HG03469 (cell line): ENCODE results near the gene PPFIBP1.
"Not testable (repeated sequence)": the region's sequence is repeated elsewhere in the genome, so short reads cannot be mapped to it uniquely, and the experiment has no call there.

Experiments
- ATAC-seq: cut with Tn5 transposase; IDR thresholded peaks from one replicate; pipeline ENCODE4 v1.9.1; 2021; ENCODE audit warnings: mild to moderate bottlenecking, moderate library complexity, moderate number of reproducible peaks; ENCODE audit not compliant: unreplicated experiment

Gene PPFIBP1

DNA sequence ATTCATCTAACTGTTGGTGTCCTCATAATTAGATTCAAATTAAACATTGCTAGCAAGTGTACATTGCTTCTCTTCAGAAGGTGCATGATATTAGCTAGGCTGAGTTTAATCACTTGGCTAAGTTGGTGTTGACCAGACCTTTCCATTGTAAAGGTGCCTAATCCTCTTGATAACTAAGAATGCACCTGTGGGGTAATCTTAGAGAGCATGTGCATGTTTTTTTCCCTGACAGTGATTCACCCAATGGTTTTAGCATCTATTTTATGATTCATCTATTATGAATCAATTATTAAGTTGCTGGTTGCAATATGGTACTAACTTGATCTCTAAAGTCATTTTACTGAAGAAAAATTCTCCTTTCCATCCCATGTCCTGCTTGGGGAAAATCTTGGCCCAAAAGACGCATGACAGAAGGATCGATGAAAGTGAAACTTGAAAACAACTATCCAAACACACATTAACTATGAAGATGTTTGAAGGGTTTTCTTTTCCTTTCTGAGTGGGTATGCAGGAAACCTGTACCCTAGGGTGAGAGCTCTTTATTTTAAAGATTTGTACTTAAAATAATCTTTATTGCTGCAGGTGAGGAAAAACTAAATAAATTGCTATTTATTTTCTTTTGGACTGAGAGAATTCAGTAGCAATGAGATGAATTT is 64.2 kb downstream of the PPFIBP1 start:
- ATAC-seq = not testable (repeated sequence)

DNA sequence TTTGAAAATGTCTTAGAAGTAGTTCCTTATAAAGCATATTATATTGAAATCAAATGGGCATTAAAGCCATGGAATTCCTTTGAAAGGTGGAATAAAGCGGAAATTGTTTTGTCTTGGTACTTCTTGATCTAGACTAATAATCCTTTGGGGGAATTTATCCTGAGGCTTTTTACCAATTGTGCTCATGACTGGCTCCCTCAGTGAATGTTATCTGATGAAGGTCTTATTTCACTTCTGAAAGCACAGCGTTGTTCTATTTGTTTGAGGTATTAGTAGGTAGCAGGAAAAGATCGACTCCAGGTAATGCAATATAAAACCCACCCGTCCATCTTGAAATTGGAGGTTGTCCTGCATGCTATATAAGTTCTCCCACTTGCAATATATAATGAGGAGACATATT is 64.8 kb downstream of the PPFIBP1 start:
- ATAC-seq = no peak

DNA sequence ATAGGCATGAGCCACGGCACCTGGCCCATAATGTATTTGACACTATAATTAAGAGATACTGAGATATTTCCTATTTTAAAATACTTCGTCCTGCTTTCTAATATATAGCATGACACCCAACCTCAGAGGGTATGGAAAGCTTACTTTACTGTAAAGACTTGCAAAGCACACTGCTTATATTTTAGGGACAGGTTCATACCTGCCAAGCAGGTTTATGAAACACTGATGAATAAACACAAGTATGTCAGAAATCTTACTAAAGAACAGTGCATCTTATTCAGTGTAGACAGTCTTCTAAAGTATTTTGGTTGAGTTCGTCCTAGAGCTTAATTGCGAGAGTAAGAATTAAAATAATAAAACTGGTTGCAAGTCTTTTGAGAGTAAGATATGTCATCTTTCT is 65.4 kb downstream of the PPFIBP1 start:
- no peak for ATAC-seq

DNA sequence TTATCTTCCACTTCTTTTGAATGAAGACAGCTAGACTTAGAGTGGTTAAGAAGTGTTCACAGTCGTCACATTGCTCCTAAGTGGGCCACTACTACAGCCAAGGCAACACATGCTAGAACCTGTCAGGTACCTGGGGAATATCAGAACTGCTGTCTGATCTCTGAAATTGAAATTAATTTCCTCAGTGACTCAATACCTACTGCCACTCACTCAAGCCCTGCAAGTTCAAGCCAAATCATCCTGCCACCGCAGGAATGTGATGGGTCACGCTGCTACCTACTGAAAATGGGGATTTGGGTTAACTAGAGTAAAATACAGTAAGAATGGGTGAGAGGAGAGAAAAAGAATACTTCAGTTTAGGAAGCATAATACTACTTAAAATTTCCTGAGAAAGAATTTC is 67.7 kb downstream of the PPFIBP1 start:
- not testable (repeated sequence) for ATAC-seq

DNA sequence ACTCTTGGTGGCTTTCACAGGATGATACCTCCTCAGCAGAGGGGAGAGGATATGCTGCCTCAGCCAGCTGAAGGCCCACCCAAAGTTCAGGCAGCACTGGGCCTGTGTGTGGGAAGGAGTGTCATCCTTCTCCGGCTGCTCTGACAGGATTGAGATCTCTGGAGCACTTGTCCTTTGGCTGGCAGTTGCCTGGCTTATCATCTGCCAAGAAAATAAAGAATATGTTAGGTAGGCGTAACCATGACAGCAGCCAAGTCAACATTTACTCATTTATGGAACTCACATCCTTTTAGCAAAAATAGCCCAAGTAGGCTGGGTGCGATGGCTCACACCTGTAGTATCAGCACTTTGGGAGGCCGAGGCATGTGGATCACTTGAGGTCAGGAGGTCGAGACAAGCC is 68.5 kb downstream of the PPFIBP1 start:
- ATAC-seq = no peak

DNA sequence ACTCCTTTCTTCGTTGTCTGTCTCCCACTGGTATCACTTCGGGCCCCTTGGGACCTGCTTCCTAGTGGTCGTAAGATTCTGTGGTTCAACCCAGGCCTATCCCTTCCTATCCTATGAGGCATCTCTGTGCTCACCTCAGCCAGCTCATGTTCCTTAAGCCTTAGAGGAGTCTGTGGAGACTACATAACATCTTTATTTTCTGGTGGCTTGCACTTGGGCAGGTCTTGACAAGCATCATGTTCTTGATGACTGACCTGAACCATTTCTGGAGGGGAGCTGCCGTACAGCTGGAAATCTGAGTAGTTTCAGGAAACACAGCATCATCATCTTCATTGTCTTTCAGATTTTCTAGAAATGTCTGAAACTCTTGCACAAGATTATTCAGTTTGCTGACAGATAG is 69.3 kb downstream of the PPFIBP1 start:
- ATAC-seq = no peak

DNA sequence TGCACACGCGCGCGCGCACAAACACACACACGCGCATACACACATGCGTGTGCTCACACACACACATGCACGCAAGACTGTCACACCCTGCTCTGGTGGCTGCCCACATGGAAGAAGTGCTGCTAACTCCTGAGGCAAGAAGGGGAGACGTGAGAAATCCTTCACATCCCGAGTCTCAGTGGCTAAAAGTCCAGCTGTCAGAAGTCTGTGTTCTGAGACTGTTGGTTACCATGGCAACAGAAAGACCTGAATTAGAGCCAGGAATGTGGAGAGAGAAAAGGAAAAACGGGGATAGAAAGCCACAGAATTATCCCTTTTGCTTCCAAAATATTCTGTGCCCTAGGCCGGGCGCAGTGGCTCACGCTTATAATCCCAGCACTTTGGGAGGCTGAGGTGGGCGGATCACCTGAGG is 71.2 kb downstream of the PPFIBP1 start:
- ATAC-seq = no peak

DNA sequence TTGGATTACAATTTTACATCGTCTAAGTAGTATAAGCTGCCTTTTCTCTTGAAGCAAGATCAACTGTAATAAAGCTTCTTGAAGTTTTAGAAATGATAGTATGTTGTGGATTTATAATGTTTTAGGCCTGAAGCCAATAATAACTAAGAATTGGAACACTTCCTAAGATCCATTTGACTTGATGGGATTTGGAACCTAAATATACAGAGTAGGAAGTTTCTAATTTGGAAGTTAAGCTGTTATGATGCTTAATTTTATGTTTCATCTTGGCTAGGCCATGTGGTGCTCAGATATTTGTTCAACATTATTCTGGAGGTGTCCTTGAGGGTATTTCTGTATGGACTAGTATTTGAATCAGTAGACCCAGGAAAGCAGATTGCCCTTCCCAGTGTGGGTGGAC is 74.9 kb downstream of the PPFIBP1 start:
- ATAC-seq = not testable (repeated sequence)

DNA sequence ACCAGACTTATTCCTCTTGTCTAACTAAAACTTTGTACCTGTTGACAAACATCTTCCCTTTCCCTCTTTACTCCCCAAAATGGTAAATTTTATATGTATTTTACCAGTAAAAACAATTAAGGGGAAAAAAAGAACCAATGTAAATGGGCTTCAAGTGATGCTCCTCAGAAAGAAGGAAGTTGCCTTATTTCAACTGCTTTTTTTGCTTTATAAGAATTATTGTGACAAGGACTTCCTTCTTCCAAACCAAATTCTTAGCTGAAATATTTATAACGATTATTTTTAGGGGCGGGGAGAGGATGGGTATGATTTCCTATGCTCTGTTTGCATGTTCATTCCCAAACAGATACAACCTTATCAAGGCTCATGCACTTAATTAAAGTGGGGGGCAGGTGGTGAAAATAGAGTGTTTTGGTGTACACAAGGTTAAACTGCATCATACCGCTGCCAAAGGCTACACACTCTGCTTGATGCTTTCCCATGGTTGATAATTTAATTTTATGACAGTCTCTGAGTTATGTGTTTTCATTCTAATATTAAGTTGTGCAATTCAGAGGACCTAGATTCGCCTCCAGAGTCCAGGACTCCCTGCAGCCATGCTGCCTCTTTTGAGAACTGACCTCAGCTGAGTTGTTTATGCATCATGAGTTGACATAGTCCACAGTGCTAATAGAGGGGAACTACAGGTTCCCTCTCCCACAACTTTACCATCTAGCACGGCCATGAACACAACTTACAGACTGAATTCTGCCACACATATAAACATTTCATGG is 77.2 kb downstream of the PPFIBP1 start:
- not testable (repeated sequence) for ATAC-seq

DNA sequence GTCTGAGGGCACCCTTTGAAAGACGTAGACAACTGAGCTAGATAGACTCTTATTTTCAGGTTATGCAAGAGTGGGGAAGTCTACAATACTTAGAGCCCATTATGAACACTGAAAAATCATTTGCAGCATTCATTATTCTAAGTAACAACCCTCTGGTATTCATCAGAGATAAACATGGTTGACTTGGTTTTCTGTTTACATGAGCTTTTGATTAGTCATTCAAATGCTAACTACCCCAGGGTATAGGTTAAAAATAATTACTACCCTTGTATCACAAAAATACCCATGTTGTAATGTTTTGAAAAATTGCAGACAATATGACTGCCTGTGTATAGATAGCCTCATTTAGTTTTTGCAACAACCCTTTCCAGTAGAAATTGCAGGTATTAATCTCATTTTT is 78.5 kb downstream of the PPFIBP1 start:
- ATAC-seq = no peak

DNA sequence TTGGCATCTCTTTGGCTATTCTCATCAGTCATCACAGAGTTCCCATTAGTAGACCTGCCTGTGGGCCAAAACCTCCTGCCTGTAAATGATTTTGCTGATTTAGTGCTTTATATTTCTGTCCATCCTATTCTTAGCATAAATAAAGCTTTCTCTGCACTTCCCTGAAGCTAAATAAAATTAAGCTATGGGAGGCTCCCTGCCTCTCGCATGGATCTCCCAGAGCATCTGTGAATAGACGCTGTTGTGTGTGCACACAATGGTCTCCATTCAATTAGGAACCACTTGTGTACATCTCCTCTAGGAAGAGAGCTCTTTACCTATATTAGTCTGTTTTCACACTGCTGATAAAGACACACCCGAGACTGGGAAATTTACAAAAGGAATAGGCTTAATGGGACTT is 80.4 kb downstream of the PPFIBP1 start:
- no peak for ATAC-seq

DNA sequence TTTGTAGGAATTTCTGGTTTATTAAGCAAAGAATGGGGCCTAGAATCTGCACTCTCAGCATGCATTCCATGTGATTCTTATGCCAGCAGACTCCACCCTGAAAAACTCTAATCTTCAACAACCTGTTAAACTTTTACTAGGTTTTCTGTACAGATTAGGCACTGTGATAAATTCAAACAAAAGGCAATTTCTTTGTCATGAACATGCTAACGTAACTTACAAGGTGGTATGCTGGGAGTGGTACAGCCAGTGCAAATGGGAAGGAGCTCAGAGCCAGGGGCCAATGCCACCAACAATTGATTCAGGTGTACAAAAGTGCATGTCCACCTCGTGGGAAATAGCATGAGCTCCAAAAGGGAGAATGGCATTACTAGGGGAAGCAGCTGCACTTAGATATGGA is 83.0 kb downstream of the PPFIBP1 start:
- no peak for ATAC-seq

DNA sequence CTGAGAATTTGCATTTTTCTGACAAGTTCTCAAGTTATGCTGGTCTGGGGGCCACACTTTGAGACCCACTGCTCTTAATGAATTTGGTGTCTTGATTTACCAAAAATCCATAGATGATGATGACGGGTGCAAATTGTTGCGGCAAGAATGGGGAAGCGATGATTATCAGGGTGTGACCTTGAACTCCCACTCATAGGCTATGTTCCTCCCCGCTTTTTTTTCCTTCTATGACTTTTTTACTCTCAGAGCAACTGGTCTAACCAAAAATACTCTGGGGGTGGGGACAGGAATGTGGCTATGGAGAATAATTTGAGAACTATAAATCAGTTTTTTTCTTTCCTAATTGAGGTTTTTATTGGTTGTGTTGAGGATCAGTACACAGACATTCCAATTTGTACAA is 83.6 kb downstream of the PPFIBP1 start:
- ATAC-seq = no peak

DNA sequence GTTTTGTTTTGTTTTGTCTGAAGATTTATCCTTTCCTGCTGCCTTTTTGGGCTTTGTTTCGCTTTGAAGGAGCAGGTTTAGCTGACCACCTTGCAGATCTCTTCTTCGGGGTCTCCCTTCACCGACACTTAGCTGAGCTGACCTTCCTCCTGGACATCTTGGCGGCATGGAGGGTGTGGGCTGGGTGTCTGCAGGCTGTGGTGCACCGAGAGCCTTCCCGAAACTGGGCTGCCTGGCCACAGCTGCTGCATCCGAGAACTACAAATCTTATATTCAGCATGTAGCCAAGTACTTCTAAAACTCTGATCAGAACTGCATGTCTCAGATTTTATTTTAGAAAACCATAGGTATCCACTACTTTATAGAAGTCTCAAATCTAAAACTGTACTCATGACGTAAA is 84.9 kb downstream of the PPFIBP1 start:
- no peak for ATAC-seq

DNA sequence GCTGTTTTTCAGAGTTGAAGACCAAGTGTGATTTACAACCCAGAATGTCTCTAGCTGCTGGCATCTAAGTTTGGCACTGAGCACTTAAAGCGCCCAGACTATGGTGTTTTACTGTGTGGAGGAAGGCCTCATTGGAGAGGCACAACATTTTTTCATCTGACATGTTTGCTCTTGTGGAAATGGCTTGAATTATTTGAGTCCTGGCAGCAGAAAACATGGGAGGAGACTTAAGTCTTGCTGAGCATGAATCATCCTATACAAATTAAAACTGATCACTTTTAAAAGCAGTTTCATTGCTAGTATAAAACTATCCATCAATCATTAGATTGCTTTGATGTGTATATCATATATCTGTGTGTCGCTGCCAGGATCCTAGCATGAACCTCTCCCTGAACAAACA is 86.4 kb downstream of the PPFIBP1 start:
- no peak for ATAC-seq

DNA sequence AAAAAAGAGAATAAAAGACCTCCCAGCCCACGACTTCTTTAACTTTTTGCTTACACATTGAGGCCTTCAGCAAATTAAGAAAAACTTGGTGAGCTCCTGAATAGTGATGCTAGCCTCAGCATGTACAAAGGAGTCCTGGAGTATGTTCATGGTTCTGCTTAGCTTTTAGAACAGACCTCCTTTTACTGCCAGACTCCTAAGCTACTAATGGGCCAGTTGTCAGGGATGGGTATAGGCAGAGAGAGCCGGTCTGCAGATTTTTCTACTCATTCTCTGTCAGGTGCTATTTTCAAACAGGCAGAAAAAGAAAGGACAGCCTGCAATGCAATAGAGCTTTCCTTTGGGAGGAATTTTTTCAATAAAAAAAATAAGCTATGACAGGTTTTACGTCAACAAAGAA is 90.4 kb downstream of the PPFIBP1 start:
- no peak for ATAC-seq

DNA sequence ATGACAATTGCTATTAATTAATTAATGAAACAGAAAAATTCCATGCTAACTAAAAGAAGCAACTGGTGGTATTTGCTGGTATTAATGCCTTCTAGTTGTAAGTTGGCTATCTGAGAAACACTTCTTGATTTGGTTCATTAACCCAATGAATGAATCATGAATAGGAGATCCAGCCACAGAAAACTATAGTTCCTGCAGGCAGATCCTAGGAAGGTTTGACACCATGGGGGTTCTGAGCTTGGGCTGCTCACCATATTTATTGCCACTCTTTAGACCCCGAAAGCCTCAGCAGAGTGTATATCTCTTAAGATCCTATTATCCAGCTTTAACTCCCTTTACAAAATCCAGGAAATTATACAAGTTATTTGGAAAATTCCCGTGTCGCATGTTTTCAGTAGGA is 90.9 kb downstream of the PPFIBP1 start:
- ATAC-seq = no peak

DNA sequence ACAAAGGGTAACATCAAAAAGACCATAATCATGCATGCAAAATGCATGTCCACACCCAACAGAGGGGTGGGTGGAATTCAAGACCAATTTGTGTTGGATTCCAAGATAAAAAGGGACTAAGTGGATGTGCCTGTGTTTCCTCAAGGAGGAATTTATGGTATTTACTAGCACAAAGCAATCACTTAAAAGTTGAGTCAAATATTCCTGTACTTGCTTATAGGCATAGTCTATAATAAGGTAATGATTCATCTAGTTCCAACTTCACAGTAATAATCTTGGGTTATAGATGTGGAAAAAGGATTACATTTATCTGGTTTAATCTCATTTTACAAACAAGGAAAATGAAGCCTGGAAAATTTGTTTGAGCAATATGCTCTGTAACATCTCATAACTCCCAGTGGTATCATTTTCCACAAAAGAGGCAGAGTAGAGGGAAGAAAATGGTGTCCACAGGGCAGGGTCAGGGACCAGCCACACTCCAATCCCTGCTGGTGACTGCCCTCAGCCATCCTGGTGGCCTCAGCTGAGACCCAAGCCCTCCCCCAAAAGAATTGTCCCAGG is 91.4 kb downstream of the PPFIBP1 start:
- no peak for ATAC-seq

DNA sequence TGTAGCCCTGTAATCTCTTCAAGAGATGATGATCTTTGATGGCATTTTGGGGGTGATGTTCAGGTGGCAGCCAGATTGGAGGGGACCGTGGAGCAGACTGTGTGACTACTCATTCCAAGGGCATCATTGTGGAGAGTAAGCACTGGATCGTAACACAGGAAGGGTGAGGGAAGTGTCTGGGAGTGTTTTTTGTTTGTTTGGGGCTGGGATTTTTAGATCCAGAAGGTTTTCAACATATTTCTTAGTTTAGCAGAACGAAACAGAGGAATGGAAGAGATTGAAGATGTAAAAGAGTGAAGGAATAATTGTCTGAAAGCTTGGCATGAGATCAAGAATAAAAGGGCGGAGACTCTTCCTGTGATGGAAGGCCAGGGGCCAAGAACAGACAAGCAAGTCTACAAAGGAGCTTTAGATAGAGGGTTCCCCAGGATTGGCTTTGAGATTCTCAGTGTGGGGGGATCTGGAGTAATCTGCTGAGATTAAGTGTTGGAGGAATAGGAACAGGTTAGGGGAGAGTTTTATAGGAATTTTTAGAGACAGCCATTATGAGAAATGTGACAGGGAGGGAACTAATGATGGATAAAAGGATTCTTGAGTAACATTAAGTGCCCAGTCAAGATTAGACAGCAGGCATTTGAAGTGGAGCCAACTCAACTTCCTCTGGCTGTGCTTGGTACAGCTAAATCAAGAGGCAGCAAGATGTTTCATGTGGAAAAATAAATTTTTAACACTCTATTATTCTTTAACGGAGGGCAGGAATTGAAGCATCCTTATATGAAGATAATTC is 92.5 kb downstream of the PPFIBP1 start:
- ATAC-seq = no peak

DNA sequence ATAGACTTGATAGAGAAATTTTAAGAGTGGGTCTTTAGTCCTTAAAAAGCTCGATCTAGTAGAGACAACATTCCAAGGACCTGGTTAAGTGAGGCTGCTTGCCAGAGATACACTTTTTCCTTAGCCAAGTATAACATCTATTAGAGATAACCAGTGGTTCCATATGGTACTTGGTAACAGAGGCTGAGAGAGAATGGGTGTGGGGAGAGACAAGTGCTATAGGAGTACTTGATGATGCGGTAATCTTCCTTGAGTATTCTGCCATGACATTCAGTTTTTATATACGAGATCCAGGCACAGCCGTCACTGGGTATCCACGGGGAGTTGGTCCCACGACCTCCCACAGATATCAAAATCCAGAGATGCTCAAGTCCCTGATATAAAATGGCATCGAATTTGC is 94.8 kb downstream of the PPFIBP1 start:
- no peak for ATAC-seq

DNA sequence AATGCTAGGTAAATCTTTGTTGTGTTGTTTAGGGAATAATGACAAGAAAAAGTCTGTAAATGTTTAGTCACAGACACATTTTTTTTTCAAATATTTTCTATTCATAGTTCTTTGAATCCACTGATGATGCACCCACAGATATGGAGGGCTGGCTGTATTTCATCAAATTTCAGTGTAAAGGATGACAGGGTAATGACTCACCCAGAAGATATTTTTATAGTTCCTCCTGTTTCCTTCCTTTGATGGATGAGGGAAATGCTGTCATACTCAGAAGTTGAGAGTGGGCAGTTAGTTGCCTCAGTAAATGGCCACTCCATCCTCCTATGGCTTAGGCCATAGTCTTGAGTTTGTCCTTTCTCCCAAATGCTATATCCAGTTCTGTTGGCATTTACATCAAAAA is 95.3 kb downstream of the PPFIBP1 start:
- ATAC-seq = no peak

DNA sequence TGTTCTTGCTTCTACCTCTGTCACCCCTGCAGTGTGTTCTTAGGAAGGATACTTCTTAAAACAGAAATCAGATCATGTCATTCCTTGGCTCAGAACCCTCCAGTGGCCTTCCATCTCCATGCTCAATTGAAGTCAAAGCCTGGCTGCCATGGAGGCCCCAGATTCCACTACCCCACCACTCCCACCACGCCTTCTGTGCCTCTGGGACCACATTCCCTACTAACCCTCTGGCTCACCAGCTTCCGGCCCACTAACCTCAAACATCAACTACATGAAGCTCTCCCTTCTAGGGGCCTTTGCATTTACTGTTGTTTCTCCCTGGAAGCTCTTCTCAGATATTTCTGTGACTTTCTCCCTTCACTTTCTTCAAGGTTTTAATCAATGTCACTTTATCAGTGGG is 96.1 kb downstream of the PPFIBP1 start:
- ATAC-seq = no peak
